Subcutaneous adipose tissue (tissue), 4 donors: Measurements from ENCODE around the gene TNFSF13B. TPM values are rescaled to one million over a fixed set of nuclear protein-coding genes. Genes with fewer than 3 reads are reported as not detected.

Experiments used
- CTCF ChIP-seq: fragments of 450-650 bp; IDR thresholded peaks from one replicate; pipeline ENCODE4 v1.5.1; 2016; ENCODE audit warnings: low read depth, mild to moderate bottlenecking, control low read depth, antibody characterized with exemption, moderate library complexity
- total RNA-seq, 4 donors: library from RNA; depleted of rRNA; stranded (reverse); fragments of >200 nt; gene quantifications; one replicate each; pipeline ENCODE4 v1.1.0, GENCODE V29; 2016

TNFSF13B gene, protein sequence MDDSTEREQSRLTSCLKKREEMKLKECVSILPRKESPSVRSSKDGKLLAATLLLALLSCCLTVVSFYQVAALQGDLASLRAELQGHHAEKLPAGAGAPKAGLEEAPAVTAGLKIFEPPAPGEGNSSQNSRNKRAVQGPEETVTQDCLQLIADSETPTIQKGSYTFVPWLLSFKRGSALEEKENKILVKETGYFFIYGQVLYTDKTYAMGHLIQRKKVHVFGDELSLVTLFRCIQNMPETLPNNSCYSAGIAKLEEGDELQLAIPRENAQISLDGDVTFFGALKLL
- 10 to 100 TPM in 2 of 4 donors, 1 to 10 TPM in 2; 4.8 to 30.3 (median 9.4) TPM for total RNA-seq

DNA sequence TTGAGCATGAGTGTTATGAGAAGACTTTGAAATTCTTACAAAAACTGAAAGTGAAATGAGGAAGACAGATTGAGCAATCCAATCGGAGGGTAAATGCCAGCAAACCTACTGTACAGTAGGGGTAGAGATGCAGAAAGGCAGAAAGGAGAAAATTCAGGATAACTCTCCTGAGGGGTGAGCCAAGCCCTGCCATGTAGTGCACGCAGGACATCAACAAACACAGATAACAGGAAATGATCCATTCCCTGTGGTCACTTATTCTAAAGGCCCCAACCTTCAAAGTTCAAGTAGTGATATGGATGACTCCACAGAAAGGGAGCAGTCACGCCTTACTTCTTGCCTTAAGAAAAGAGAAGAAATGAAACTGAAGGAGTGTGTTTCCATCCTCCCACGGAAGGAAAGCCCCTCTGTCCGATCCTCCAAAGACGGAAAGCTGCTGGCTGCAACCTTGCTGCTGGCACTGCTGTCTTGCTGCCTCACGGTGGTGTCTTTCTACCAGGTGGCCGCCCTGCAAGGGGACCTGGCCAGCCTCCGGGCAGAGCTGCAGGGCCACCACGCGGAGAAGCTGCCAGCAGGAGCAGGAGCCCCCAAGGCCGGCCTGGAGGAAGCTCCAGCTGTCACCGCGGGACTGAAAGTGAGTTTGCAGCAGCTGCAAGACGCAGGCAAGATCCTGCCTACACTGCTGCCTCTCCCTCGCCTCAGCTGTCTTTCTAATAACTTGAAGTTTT is at the start of gene TNFSF13B:
Gene TNFSF13B, plus strand, starts transcription at position 118 of the 728 bp plus-strand sequence. Its CDS starts 178 bp downstream, at position 296.
- TF ChIP-seq CTCF, result no peak

- TF ChIP-seq CTCF, result no peak
These were observed 49.5 kb upstream of the TNFSF13B start for GRCh38 chr13:108220041-108220440.

- TF ChIP-seq CTCF, result no peak
These were observed 45.6 kb upstream of the TNFSF13B start for GRCh38 chr13:108223687-108224503.

GRCh38 chr13:108225440-108225839 is 44.1 kb upstream of the TNFSF13B start:
- TF ChIP-seq CTCF, result no peak

GRCh38 chr13:108226184-108226583 is 43.3 kb upstream of the TNFSF13B start:
- TF ChIP-seq CTCF, result no peak

GRCh38 chr13:108227651-108228272 is 41.8 kb upstream of the TNFSF13B start:
- TF ChIP-seq CTCF, result no peak

GRCh38 chr13:108230377-108230776 is 39.1 kb upstream of the TNFSF13B start:
- no peak for TF ChIP-seq CTCF
